Hepatic stellate cell (primary cell): ENCODE results near the gene NKD1.

Experiments used
- DNase-seq: peaks from one replicate; pipeline ENCODE4 v3.0.0; 2011; ENCODE audit warnings: low spot score

The NKD1 gene

GRCh38 chr16:50631249-50631984 is 83.2 kb downstream of the NKD1 start:
- DNase-seq, result no peak

- DNase-seq, result no peak
Measured at GRCh38 chr16:50631985-50632576, 83.9 kb downstream of the NKD1 start.

GRCh38 chr16:50632927-50633800 is 85.0 kb downstream of the NKD1 start:
- DNase-seq, result no peak

GRCh38 chr16:50634090-50634489 is 85.9 kb downstream of the NKD1 start:
- DNase-seq, result no peak

- DNase-seq, result no peak
Measured at GRCh38 chr16:50634947-50635346, 86.8 kb downstream of the NKD1 start.

- DNase-seq, result no peak
Measured at GRCh38 chr16:50635505-50636392, 87.6 kb downstream of the NKD1 start.

- no peak for DNase-seq
Measured at GRCh38 chr16:50636753-50637374, 88.7 kb downstream of the NKD1 start.

GRCh38 chr16:50637716-50638602 is 89.8 kb downstream of the NKD1 start:
- no peak for DNase-seq

GRCh38 chr16:50638816-50639670 is 90.8 kb downstream of the NKD1 start:
- DNase-seq, result no peak

- DNase-seq, result no peak
Measured at GRCh38 chr16:50640391-50640790, 92.2 kb downstream of the NKD1 start.

- no peak for DNase-seq
Measured at GRCh38 chr16:50640919-50641817, 93.0 kb downstream of the NKD1 start.

GRCh38 chr16:50641818-50642187 is 93.6 kb downstream of the NKD1 start:
- DNase-seq, result no peak

GRCh38 chr16:50642349-50642748 is 94.2 kb downstream of the NKD1 start:
- no peak for DNase-seq

GRCh38 chr16:50643192-50643591 is 95.0 kb downstream of the NKD1 start:
- no peak for DNase-seq

GRCh38 chr16:50644245-50644644 is 96.0 kb downstream of the NKD1 start:
- no peak for DNase-seq

- no peak for DNase-seq
Measured at GRCh38 chr16:50644729-50645128, 96.5 kb downstream of the NKD1 start.

GRCh38 chr16:50645563-50646220 is 97.5 kb downstream of the NKD1 start:
- no peak for DNase-seq

GRCh38 chr16:50646345-50646744 is 98.1 kb downstream of the NKD1 start:
- DNase-seq, result no peak
